ENCODE data around the gene TMEM108. TPM values are rescaled to one million over a fixed set of nuclear protein-coding genes. Genes with fewer than 3 reads are reported as not detected.

TMEM108 gene
- total and polyA plus RNA-seq, 2 experiments from 2014 or later: 7.4 to 15.3 TPM

- TF ChIP-seq ZNF462 (CRISPR knock-in tag; IDR thresholded peaks at IDR 0.05) (no peak), ZNF114 (CRISPR knock-in tag; IDR thresholded peaks at IDR 0.05) (no peak)
Measured at GRCh38 chr3:133025546-133025945, 12.6 kb upstream of the TMEM108 start (continued).

- Mint-ChIP-seq H3K27me3 (ENCODE audit: insufficient read depth, low read depth, poor library complexity) (peaks cover under 1% of the 10 kb centered on the region), H3K4me1 (peaks cover 33% of the 10 kb centered on the region), H3K9me3 (peaks cover under 1% of the 10 kb centered on the region; the same call in 1 of the 3 replicates), H3K27ac (no peak overlapping the region), H3K36me3 (ENCODE audit: low read depth) (no peaks in the 10 kb centered on the region), H3K4me3 (no peak overlapping the region)
- DNase-seq (ENCODE audit: low spot score): no peak
- no peaks in the 10 kb centered on the region for H3F3A ChIP-seq (replicated peaks; ENCODE audit: low read depth)
- H3K79me2 ChIP-seq (replicated peaks; ENCODE audit: insufficient read depth): no peaks in the 10 kb centered on the region
- H3K4me1 ChIP-seq (ENCODE audit: insufficient read depth): peaks cover 22% of the 10 kb centered on the region
- no peak overlapping the region for H2AFZ ChIP-seq
- peaks cover 7% of the 10 kb centered on the region; the same call in 1 of the 2 replicates for H3K27me3 ChIP-seq (ENCODE audit: insufficient read depth)
- no peaks in the 10 kb centered on the region for H3K9me2 ChIP-seq (ENCODE audit: insufficient read depth)
- H3K4me3 ChIP-seq: no peak overlapping the region
- no peaks in the 10 kb centered on the region for H4K20me1 ChIP-seq (replicated peaks; ENCODE audit: insufficient read depth)
- no peak for ATAC-seq
- no peak overlapping the region for H3K27ac ChIP-seq (ENCODE audit: low read depth)
- H3K4me2 ChIP-seq: no peak overlapping the region
- no peaks in the 10 kb centered on the region for H3K36me3 ChIP-seq (ENCODE audit: insufficient read depth)
- TF ChIP-seq JUNB (IDR thresholded peaks at IDR 0.05; ENCODE audit: unreplicated experiment) (no peak), NANOG (IDR thresholded peaks at IDR 0.05; ENCODE audit: borderline replicate concordance) (no peak), EZH2 (IDR thresholded peaks at IDR 0.05; ENCODE audit: low read depth, unreplicated experiment) (no peak), STAT1 (IDR thresholded peaks at IDR 0.05; ENCODE audit: unreplicated experiment) (no peak), ZNF331 (CRISPR knock-in tag; IDR thresholded peaks at IDR 0.05; ENCODE audit: low read depth) (no peak), POLR2AphosphoS5 (IDR thresholded peaks at IDR 0.05; ENCODE audit: low read depth) (no peak), CTCF (conservative IDR thresholded peaks at IDR 0.05; ENCODE audit: low read depth in 2 of 2) (no peak), ETS1 (IDR thresholded peaks at IDR 0.05) (no peak), CREB1 (CRISPR knock-in tag; IDR thresholded peaks at IDR 0.05; ENCODE audit: low read depth) (no peak)
Measured at GRCh38 chr3:133032301-133032700, 5.9 kb upstream of the TMEM108 start.
